GM18868 (cell line): ENCODE data around the gene LYST.
"Not testable (repeated sequence)": the region's sequence is repeated elsewhere in the genome, so short reads cannot be mapped to it uniquely, and the experiment has no call there.

Experiments used
- ATAC-seq: cut with Tn5 transposase; IDR thresholded peaks from one replicate; pipeline ENCODE4 v1.9.1; 2021; ENCODE audit warnings: mild to moderate bottlenecking, moderate library complexity; ENCODE audit not compliant: unreplicated experiment

Gene LYST

GRCh38 chr1:235859789-235860188, 6.9 kb downstream of the LYST start:
- no peak for ATAC-seq

- ATAC-seq, result no peak
Measured at GRCh38 chr1:235858766-235859165, 7.9 kb downstream of the LYST start.

DNA sequence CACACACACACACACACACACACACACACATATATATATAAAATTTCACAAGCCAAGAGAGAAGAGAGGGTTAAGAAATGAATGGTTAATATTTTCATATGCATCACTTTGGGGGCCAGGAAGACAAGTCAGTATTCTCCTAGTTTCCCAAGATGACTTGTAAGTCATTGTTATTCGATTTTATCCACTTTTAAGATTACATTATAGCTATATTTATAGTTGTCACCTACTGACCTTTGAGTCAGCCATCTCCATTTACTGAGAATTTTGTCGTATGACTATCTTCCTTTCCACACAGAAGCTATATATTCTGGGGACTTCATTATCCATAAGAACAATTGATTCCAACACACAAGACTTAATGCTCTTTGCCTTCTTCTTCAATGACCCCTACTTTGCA, 8.9 kb downstream of the LYST start:
- ATAC-seq, result no peak

DNA sequence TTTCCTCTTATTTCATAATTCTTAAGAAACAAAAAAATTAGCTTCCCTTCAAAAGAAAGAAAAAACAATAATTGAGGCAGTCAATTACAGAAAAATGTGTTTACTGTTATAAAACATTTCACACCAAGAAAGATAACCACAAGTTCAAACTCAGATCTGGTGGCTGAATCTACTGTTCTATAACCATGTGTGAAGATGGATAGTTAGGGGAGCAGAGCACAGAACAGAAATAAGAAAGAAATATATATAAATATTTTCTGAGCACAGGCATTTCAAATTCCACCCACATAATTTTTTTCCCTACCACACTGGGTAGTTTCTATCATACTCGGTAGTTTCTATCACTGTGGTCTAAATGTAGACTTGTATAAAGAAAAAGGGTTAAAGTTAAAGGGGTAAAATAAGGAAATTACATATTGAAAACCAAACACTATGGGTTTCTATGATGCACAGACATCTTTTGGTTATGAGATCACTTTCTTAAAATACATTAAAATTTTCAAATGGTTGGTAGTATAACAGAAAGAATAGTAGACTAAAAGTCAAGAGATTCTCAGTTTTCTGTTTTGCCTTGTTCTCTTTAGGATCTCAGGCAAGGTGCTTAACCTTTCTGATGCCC, 10.8 kb downstream of the LYST start:
- peak; percentile 73 for ATAC-seq

DNA sequence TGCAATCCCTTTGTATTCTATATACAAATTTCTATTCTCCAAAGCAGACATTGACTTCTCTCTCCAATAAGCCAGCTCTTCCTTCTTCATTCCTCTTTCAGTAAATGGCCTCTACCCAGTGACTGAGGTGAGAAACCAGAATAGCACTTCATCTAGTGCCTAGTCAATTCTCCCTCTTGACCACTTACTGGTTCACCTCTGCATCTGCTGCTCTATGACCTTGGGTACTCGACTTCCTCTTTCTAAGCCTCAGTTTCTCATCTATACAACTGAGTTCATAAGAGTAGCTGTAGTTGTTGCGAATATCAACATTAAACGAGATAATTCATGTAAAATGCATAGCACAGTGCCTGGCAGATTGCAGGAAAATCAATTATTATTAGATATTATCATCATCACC, 12.4 kb downstream of the LYST start:
- ATAC-seq, result no peak

DNA sequence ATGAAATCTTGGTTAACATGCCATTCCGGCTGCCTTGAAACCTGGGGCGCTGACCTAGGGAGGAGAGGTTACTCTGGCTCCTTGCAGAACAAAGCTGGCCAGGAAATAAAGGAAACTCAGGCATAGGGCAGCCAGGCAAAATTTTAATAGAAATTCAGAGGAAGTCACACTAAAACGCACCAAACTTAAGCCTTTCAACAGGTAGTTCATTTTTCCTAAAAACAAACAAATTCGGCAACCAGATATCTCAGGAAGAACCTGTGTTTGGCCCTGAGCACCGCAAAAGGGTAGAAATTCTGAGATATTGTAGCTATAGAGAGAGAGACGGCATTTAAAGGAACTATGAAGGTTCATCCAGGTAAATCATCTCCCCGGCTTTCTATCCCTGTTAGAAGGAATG, 13.1 kb downstream of the LYST start:
- ATAC-seq, result no peak

GRCh38 chr1:235852887-235853286, 13.8 kb downstream of the LYST start:
- ATAC-seq, result no peak

GRCh38 chr1:235851939-235852338, 14.8 kb downstream of the LYST start:
- no peak for ATAC-seq

- not testable (repeated sequence) for ATAC-seq
Measured at GRCh38 chr1:235848251-235848650, 18.5 kb downstream of the LYST start.

DNA sequence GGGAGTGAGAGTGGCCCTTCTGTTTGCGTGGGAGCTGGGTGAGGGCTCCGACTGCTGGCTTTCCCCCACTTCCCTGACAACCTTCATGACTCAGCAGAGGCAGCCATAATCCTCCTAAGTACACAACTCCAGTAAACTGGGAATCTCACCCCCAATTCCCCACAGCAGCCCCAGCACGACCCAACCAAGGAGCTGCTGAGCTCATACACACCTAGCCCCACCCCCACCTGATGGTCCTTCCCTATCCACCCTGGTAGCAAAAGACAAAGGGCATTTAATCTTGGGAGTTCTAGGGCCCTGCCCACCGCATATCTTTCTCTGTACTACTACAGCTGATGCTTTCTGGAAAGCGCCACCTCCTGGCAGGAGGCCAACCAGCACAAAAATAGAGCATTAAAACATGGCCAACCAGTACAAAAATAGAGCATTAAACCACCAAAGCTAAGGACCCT, 21.0 kb downstream of the LYST start:
- not testable (repeated sequence) for ATAC-seq

- ATAC-seq, result no peak
Measured at GRCh38 chr1:235844776-235845175, 21.9 kb downstream of the LYST start.

DNA sequence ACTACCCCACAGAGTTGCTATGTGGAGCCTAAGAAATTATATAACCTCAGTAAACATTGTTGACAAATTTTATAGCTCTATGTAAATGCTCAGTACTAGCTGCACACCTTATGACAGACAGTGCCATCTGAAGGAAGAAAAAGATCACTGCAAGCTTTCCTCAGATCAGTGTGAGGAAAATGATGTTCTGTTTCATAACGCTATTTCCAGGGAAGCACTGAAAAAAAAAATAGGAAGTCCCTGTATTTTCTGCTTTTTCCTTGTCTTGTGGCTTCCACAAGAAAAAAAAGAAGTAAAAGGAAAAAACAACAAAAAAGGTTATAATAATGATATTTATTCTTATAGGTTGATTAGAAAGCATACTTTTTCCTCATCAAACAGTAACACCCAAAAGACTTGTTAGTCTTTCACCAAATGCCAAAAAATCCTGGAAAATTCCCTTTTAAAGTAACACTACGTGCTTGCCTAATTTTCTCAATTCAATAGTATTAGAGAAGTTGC, 23.2 kb downstream of the LYST start:
- peak; percentile 62 for ATAC-seq

GRCh38 chr1:235841938-235842545, 24.7 kb downstream of the LYST start:
- ATAC-seq, result peak; percentile 83

GRCh38 chr1:235838021-235838420, 28.7 kb downstream of the LYST start:
- no peak for ATAC-seq

GRCh38 chr1:235835226-235835625, 31.5 kb downstream of the LYST start:
- no peak for ATAC-seq

DNA sequence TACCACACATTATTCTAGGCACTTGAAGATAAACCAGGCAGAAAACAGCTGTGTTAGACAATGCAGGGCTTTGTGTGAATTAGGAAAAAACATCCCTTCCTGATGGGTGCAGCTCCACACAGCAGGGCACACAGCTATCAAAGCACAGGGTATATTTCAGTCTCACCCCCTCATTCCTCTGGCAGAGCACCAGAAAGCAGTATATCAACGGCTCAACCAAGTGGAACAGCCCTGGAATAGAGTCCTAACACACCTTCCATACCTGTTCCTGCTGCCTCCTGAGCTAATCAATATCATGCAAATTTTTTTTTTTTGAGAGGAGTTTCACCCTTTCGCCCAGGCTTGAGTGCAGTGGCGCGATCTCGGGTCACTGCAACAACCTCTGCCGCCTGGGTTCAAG, 32.1 kb downstream of the LYST start:
- no peak for ATAC-seq

DNA sequence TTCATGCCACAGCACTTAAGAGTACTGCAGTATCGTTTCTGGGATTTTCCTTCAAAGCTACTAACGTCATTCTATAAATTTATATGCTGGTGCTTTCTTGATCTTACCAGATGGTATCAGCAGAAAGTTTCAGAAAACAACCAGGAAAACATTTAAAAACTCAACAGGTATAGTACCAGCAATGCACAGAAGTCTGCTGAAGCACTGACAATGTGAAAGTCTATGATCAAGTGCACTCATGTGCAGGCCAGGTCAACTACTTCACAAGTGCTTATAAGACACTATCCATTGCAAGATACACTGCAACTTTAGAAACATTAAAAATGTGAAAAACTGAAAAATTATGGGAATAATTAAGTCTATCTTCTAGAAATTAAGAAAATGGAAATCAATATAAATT, 34.7 kb downstream of the LYST start:
- no peak for ATAC-seq

GRCh38 chr1:235831148-235831547, 35.6 kb downstream of the LYST start:
- ATAC-seq, result peak; percentile 100

- ATAC-seq, result no peak
Measured at GRCh38 chr1:235826102-235826854, 40.4 kb downstream of the LYST start.

- ATAC-seq, result no peak
Measured at GRCh38 chr1:235825229-235825628, 41.5 kb downstream of the LYST start.

GRCh38 chr1:235823684-235824083, 43.0 kb downstream of the LYST start:
- no peak for ATAC-seq

- no peak for ATAC-seq
Measured at GRCh38 chr1:235822685-235823084, 44.0 kb downstream of the LYST start.
